ENCODE measurements around the gene ZBTB20. TPM values are rescaled to one million over a fixed set of nuclear protein-coding genes. Genes with fewer than 3 reads are reported as not detected.

The ZBTB20 gene
- total RNA-seq, 2 experiments from 2014 or later: 5.1 to 5.3 TPM

- no peak overlapping the region for H3K27ac Mint-ChIP-seq
- intact Hi-C loops (cut with micrococcal nuclease): no loop called here
- CTCF ChIA-PET: interaction anchor here (1.0 kb wide), 1 partner anchor 250 kb away, joined by 3 read pairs; no protein-coding TSS in a partner anchor
- ATAC-seq (no peak), DNase-seq (no peak)
- H3K4me3 Mint-ChIP-seq: no peak overlapping the region
- H3K27me3 Mint-ChIP-seq: no peaks in the 10 kb centered on the region
- TF ChIP-seq CTCF (IDR thresholded peaks at IDR 0.05): no peak
- peaks cover 20% of the 10 kb centered on the region for H3K36me3 Mint-ChIP-seq (ENCODE audit: low read depth)
- peaks cover 20% of the 10 kb centered on the region for H3K9me3 Mint-ChIP-seq
- H3K4me1 Mint-ChIP-seq (ENCODE audit: low read depth): peaks cover 31% of the 10 kb centered on the region
- POLR2A ChIA-PET: no interaction called here
These were observed 512.5 kb downstream of the ZBTB20 start for GRCh38 chr3:114634635-114635034.

- no peak for TF ChIP-seq CTCF (IDR thresholded peaks at IDR 0.05)
- H3K4me3 Mint-ChIP-seq: no peak overlapping the region
- DNase-seq: peak; percentile 73
- peaks cover 18% of the 10 kb centered on the region for H3K36me3 Mint-ChIP-seq (ENCODE audit: low read depth)
- H3K9me3 Mint-ChIP-seq: peaks cover 20% of the 10 kb centered on the region
- peak overlapping the region; percentile 44 for H3K27ac Mint-ChIP-seq
- CTCF ChIA-PET: interaction anchor here (1.3 kb wide), 1 partner anchor 214 kb away, joined by 3 read pairs; no protein-coding TSS in a partner anchor
- POLR2A ChIA-PET: no interaction called here
- ATAC-seq: peak; percentile 91
- H3K27me3 Mint-ChIP-seq: no peaks in the 10 kb centered on the region
- peaks cover 31% of the 10 kb centered on the region for H3K4me1 Mint-ChIP-seq (ENCODE audit: low read depth)
- intact Hi-C loops (cut with micrococcal nuclease): no loop called here
These were observed 514.2 kb downstream of the ZBTB20 start for GRCh38 chr3:114632757-114633424.

GRCh38 chr3:114627770-114628169 is 519.3 kb downstream of the ZBTB20 start:
- ChIA-PET POLR2A (no interaction called here), CTCF (no interaction called here)
- Mint-ChIP-seq H3K4me3 (no peak overlapping the region), H3K9me3 (no peaks in the 10 kb centered on the region), H3K27me3 (no peaks in the 10 kb centered on the region), H3K27ac (no peak overlapping the region), H3K4me1 (ENCODE audit: low read depth) (peaks cover 40% of the 10 kb centered on the region), H3K36me3 (ENCODE audit: low read depth) (peaks cover 8% of the 10 kb centered on the region)
- ATAC-seq: no peak
- intact Hi-C loops (cut with micrococcal nuclease): no loop called here
- DNase-seq: no peak
- TF ChIP-seq CTCF (IDR thresholded peaks at IDR 0.05): no peak

GRCh38 chr3:114626751-114627150 is 520.3 kb downstream of the ZBTB20 start:
- H3K9me3 Mint-ChIP-seq: no peaks in the 10 kb centered on the region
- CTCF ChIA-PET: no interaction called here
- no peaks in the 10 kb centered on the region for H3K27me3 Mint-ChIP-seq
- H3K4me1 Mint-ChIP-seq (ENCODE audit: low read depth): peaks cover 31% of the 10 kb centered on the region
- POLR2A ChIA-PET: no interaction called here
- no peak overlapping the region for H3K4me3 Mint-ChIP-seq
- no peak for DNase-seq
- intact Hi-C loops (cut with micrococcal nuclease): no loop called here
- peaks cover 8% of the 10 kb centered on the region for H3K36me3 Mint-ChIP-seq (ENCODE audit: low read depth)
- ATAC-seq: no peak
- H3K27ac Mint-ChIP-seq: no peak overlapping the region
- TF ChIP-seq CTCF (IDR thresholded peaks at IDR 0.05): no peak

- DNase-seq (peak; percentile 19), ATAC-seq (no peak)
- ChIA-PET POLR2A (no interaction called here), CTCF (no interaction called here)
- H3K36me3 Mint-ChIP-seq (ENCODE audit: low read depth): peaks cover 8% of the 10 kb centered on the region
- no peaks in the 10 kb centered on the region for H3K27me3 Mint-ChIP-seq
- H3K27ac Mint-ChIP-seq: peak overlapping the region; percentile 26
- no peak for TF ChIP-seq CTCF (IDR thresholded peaks at IDR 0.05)
- no peaks in the 10 kb centered on the region for H3K9me3 Mint-ChIP-seq
- H3K4me1 Mint-ChIP-seq (ENCODE audit: low read depth): peaks cover 28% of the 10 kb centered on the region
- H3K4me3 Mint-ChIP-seq: no peak overlapping the region
- intact Hi-C loops (cut with micrococcal nuclease): no loop called here
These were observed 522.4 kb downstream of the ZBTB20 start for GRCh38 chr3:114624571-114625181.

All from activated CD8-positive, alpha-beta T cell treated with anti-CD3 and anti-CD28 coated beads for 36 hours (primary cell).